DND-41 (cell line): ENCODE results near the gene DDX39B.

ENCODE experiments used
- CTCF ChIP-seq: IDR thresholded peaks from 2 replicates; pipeline ENCODE4 v1.5.1; 2012; ENCODE audit warnings: borderline replicate concordance, low read length, moderate library complexity, mild to moderate bottlenecking; ENCODE audit not compliant: poor library complexity, severe bottlenecking; ENCODE audit errors: extremely low read depth
- EZH2 ChIP-seq: IDR thresholded peaks from 3 replicates; pipeline ENCODE4 v1.6.1; 2012; ENCODE audit warnings: borderline replicate concordance, low read depth, mild to moderate bottlenecking, moderate library complexity, low read length, inconsistent platforms; ENCODE audit not compliant: severe bottlenecking

- TF ChIP-seq CTCF (no peak), EZH2 (no peak)
These were observed 56.7 kb downstream of the DDX39B start for GRCh38 chr6:31485055-31485454.
